Skeletal muscle tissue (tissue), 4 donors: ENCODE results near the gene MMP11. TPM values are rescaled to one million over a fixed set of nuclear protein-coding genes. Genes with fewer than 3 reads are reported as not detected.

Source experiments
- H3K27ac ChIP-seq: one replicate; pipeline ENCODE4 v1.7.0; 2013; ENCODE audit warnings: mild to moderate bottlenecking, low read depth, low read length, inconsistent platforms
- H3K27me3 ChIP-seq, 3 donors: one replicate each; pipeline ENCODE4 v1.7.0; 2013; ENCODE audit warnings: low read length in 3 of 3; ENCODE audit not compliant: control insufficient read depth in 3 of 3, insufficient read depth in 3 of 3
- H3K36me3 ChIP-seq, 3 donors: one replicate each; pipeline ENCODE4 v1.7.0; 2013; ENCODE audit warnings: low read length in 3 of 3; ENCODE audit not compliant: control insufficient read depth in 3 of 3, insufficient read depth in 3 of 3
- H3K4me1 ChIP-seq, 3 donors: one replicate each; pipeline ENCODE4 v1.7.0; 2013; ENCODE audit warnings: low read length in 3 of 3, mild to moderate bottlenecking in 3 of 3; ENCODE audit not compliant: control insufficient read depth in 3 of 3, insufficient read depth in 3 of 3
- H3K4me3 ChIP-seq, 3 donors: one replicate each; pipeline ENCODE4 v1.7.0; 2013; ENCODE audit warnings: low read length in 3 of 3
- H3K9ac ChIP-seq, 3 donors: one replicate each; pipeline ENCODE4 v1.7.0; 2013; ENCODE audit warnings: low read length in 3 of 3, mild to moderate bottlenecking in 3 of 3, moderate library complexity in 2 of 3, low read depth in 1 of 3
- H3K9me3 ChIP-seq, 3 donors: one replicate each; pipeline ENCODE4 v1.7.0; 2013; ENCODE audit warnings: low read length in 3 of 3; ENCODE audit not compliant: control insufficient read depth in 3 of 3
- total RNA-seq: library from RNA; depleted of rRNA; stranded (reverse); fragments of >200 nt; gene quantifications from one replicate; pipeline ENCODE4 v1.2.3, GENCODE V29; 2014
- donor health status: Osteomylitis.

MMP11 gene
- total RNA-seq, 1 donor from 2014 or later: 6.3 TPM

- Histone ChIP-seq H3K27me3 (no peaks in the 10 kb centered on the region), H3K27ac (no peak overlapping the region), H3K4me1 (peaks cover 0 to 11% (median 4%) of the 10 kb centered on the region in 3 donors), H3K9me3 (no peaks in the 10 kb centered on the region), H3K36me3 (peaks cover 37 to 47% (median 45%) of the 10 kb centered on the region in 3 donors), H3K4me3 (no peak overlapping the region), H3K9ac (no peak overlapping the region)
Observed at GRCh38 chr22:23816156-23816976, 43.7 kb downstream of the MMP11 start.

DNA sequence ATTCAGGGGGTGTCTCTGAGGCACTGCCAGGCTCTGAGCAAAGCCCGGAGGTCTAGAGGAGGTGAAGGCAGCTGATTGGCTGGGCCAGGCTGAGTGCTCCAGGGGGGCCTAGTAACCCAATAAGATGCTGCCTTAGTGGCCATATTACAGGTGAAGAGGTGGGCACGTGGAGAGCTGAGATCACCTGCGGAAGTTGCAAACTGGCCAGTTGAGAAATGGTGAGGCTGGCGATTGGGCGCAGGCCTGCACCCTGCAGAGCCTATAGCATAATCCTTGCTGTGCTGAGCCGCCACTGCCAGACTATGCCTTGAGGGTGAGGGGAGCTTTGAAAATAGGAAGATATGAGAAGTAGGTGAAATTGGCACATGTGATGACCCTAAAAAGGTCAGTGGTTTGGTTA is 44.5 kb downstream of the MMP11 start:
- H3K27ac ChIP-seq: no peak overlapping the region
- H3K27me3 ChIP-seq: no peaks in the 10 kb centered on the region
- peaks cover 37 to 50% (median 46%) of the 10 kb centered on the region in 3 donors for H3K36me3 ChIP-seq
- H3K4me1 ChIP-seq: peaks cover 3 to 16% (median 7%) of the 10 kb centered on the region in 3 donors
- H3K9ac ChIP-seq: no peak overlapping the region
- no peaks in the 10 kb centered on the region for H3K9me3 ChIP-seq
- no peak overlapping the region for H3K4me3 ChIP-seq

DNA sequence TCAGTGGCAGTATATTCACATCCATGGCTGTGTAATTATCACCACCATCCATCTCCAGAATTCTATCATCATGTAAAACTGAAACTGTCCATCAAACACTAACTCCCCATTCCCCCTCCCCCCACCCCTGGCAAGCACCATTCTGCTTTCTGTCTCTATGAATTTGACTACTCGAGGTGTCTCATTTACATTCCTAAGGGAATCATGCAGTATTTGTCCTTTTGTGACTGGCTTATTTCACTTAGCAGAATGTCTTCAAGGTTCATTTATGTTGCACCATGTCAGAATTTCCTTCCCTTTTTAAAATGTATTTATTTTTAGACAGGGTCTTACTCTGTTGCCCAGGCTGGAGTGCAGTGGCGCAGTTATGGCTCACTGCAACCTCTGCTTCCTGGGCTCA is 45.9 kb downstream of the MMP11 start:
- peaks cover 42 to 57% (median 55%) of the 10 kb centered on the region in 3 donors for H3K36me3 ChIP-seq

DNA sequence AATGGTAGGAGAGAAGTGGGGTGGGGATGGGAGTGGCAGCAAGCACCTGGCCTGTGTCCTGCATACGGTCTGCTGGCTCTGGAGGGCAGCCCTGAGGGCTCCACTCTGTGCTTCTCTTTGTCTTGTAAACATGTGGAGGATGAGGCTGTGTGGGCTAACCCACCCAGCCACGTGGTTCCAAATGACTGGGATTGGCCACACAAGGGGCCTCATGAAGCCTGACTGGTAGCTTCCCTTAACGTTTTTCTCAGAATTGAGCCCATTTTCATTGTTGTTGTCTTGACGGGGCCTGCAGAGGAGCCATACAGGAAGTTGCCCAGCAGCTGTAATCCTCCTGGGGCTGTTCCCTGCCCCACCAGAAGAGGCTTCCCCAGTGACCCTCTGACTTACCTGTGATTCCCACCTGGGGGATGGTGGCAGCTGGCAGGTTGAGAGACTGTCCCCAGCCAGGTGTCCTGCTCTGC is 48.1 kb downstream of the MMP11 start:
- Histone ChIP-seq H3K9me3 (no peaks in the 10 kb centered on the region), H3K36me3 (peaks cover 61 to 76% (median 76%) of the 10 kb centered on the region in 3 donors), H3K9ac (no peak overlapping the region), H3K27me3 (no peaks in the 10 kb centered on the region), H3K27ac (no peak overlapping the region), H3K4me3 (no peak overlapping the region), H3K4me1 (peaks cover 16 to 34% (median 18%) of the 10 kb centered on the region in 3 donors)

More for the DNA sequence above, 45.9 kb downstream of the MMP11 start:
- Histone ChIP-seq H3K4me1 (peaks cover 16 to 29% (median 19%) of the 10 kb centered on the region in 3 donors), H3K4me3 (no peak overlapping the region), H3K27ac (no peak overlapping the region), H3K9me3 (no peaks in the 10 kb centered on the region), H3K27me3 (no peaks in the 10 kb centered on the region), H3K9ac (no peak overlapping the region)

- Histone ChIP-seq H3K9me3 (no peaks in the 10 kb centered on the region), H3K36me3 (peaks cover 57 to 77% (median 74%) of the 10 kb centered on the region in 3 donors), H3K4me1 (peaks cover 16 to 29% (median 19%) of the 10 kb centered on the region in 3 donors), H3K27ac (peak overlapping the region; percentile 25), H3K9ac (peak overlapping the region in 1 of 3 donors; percentile 62), H3K4me3 (no peak overlapping the region), H3K27me3 (no peaks in the 10 kb centered on the region)
Observed at GRCh38 chr22:23822101-23822671, 49.5 kb downstream of the MMP11 start.

GRCh38 chr22:23823331-23823791 is 50.7 kb downstream of the MMP11 start:
- Histone ChIP-seq H3K27ac (no peak overlapping the region), H3K36me3 (peaks cover 58 to 74% (median 64%) of the 10 kb centered on the region in 3 donors), H3K9me3 (no peaks in the 10 kb centered on the region), H3K9ac (peak overlapping the region in 2 of 3 donors; percentile 23 to 33), H3K4me3 (no peak overlapping the region), H3K4me1 (peaks cover 16 to 30% (median 24%) of the 10 kb centered on the region in 3 donors), H3K27me3 (no peaks in the 10 kb centered on the region)

DNA sequence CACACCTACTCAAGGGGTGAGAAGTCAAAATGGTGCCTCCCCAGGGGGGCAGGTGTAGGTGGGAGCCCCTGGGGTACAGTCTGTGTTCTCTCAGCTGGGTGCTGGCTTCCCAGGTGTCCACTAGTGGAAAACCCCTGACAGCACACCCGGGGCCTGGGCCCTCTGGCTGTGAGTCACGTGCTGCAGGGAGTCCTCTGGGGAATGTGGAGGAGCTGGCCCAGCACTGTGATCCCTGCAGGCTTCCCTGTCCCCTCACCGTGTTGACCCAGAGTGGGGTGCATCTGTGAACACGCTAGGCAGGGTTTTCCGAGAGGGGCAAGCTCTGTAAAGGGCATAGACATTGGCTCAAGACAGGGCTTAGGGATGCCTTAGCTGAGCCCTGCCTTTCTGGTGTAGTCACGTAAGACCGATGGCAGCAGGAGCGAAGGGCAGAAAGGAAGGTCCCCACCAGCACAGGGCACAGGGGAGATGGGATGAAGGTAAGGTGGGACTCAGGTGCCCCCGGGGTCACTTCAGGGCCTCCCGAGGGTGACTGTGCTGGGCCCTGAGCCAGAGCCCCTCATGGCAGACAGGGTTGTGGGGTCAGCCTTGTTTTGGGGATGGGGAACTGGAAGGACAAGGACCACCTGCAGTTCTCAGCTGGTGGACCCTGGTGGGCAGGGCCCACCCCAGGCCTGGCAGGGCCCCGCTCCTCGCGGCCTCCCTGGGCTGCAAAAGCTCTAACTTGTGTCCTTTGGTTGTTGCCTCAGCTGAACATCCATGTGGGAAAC is 52.0 kb downstream of the MMP11 start:
- Histone ChIP-seq H3K36me3 (peaks cover 54 to 71% (median 63%) of the 10 kb centered on the region in 3 donors), H3K27me3 (no peaks in the 10 kb centered on the region), H3K9ac (peak overlapping the region in 1 of 3 donors; percentile 8), H3K4me3 (no peak overlapping the region), H3K27ac (no peak overlapping the region), H3K4me1 (peaks cover 29 to 43% (median 37%) of the 10 kb centered on the region in 3 donors), H3K9me3 (no peaks in the 10 kb centered on the region)

- peaks cover 50 to 68% (median 60%) of the 10 kb centered on the region in 3 donors for H3K36me3 ChIP-seq
- no peaks in the 10 kb centered on the region for H3K9me3 ChIP-seq
- no peak overlapping the region for H3K4me3 ChIP-seq
- peaks cover 36 to 44% (median 42%) of the 10 kb centered on the region in 3 donors for H3K4me1 ChIP-seq
- no peak overlapping the region for H3K9ac ChIP-seq
- H3K27ac ChIP-seq: peak overlapping the region; percentile 30
- no peaks in the 10 kb centered on the region for H3K27me3 ChIP-seq
Observed at GRCh38 chr22:23825246-23825905, 52.7 kb downstream of the MMP11 start.
